ENCODE results near the gene RIPOR3.
"Not testable (repeated sequence)": the region's sequence is repeated elsewhere in the genome, so short reads cannot be mapped to it uniquely, and the experiment has no call there.

The RIPOR3 gene

GRCh38 chr20:50704514-50704913, 13.2 kb upstream of the RIPOR3 start:
- no peak for DNase-seq

DNA sequence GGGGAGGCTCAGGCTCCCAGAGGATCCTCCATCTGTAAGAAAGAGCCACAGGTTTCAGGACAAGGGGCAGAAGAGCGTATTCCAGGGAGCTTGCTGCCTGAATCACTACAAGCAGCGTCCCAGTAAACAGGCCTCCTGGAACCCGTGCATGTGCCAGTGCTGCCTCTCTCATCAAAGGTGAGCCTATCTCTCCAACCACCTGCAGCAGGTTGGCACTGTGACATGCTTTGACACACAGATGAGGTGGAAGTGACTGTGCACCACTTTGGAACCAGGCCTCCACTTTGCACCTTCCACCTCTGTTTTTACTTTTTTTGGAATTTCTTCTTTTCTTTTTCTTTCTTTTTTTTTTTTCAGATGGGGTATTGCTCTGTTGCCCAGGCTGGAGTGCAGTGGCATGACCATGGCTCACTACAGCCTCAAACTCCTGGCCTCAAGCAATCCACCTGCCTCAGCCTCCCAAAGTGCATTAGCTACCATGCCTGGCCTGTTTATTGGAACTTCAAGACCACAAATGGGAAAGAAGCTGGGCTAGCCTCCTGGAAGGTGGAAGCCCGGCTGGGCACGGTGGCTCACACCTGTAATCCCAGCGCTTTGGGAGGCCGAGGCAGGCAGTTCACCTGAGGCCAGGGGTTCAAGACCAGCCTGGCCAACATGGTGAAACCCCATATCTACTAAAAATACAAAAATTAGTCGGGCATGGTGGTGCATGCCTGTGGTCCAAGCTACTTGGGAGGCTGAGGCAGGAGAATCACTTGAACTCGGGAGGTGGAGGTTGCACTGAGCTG, 12.5 kb upstream of the RIPOR3 start:
- DNase-seq = not testable (repeated sequence)

GRCh38 chr20:50701041-50701963, 10.0 kb upstream of the RIPOR3 start:
- no peak for DNase-seq

DNA sequence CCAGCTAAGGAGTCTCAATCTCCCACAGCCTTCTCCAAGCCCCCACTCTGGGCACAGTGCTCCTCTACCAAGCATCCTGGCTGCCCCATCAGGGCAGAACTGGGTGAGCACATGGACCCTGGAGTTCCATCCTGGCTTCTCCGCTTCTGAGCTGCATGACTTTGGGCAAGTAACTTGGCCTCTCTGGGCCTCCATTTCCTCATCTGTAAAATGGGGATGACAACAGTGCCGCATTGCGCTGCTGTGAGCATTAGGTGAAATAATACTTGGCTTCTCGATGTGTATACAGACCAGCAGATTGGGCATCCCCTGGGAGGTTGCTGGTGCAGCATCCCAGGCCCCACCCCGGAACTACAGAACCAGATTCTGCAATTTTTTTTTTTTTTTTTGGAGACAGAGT, 8.3 kb upstream of the RIPOR3 start:
- no peak for DNase-seq

- DNase-seq = not testable (repeated sequence)
Observed at GRCh38 chr20:50698255-50698654, 6.9 kb upstream of the RIPOR3 start.

GRCh38 chr20:50695135-50695872, 4.0 kb upstream of the RIPOR3 start:
- DNase-seq = no peak

DNA sequence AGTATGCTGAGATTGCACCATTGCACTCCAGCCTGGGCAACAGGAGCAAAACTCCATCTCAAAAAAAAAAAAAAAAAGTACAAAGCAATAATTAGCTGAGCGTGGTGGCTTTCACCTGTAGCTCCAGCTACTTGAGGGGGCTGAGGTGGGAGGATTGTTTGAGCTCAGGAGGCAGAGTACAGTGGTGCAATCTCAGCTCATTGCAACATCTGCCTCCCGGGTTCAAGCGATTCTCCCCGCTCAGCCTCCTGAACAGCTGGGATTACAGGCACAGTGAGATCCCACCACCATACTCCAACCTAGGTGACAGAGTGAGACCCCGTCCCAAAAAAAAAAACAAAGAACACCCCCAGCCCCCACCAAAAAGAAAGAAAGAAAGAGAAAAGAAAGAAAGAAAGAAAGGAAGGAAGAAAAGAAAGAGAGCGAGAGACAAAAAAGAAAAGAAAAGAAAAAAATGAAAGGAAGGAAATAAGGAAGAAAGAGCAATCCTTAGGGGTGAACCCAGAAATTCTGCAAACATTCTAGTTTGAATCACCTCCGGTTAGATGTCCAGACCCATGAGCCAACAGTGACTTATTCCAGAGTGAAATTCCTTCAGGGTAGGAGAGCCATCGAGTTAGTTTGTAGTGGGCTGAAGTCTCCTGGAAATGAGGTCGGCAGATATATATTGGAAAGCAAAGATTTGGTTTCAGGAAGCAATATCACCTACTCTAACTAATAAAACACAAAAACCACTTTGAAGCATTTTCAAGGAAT, 3.2 kb upstream of the RIPOR3 start:
- no peak for DNase-seq

DNA sequence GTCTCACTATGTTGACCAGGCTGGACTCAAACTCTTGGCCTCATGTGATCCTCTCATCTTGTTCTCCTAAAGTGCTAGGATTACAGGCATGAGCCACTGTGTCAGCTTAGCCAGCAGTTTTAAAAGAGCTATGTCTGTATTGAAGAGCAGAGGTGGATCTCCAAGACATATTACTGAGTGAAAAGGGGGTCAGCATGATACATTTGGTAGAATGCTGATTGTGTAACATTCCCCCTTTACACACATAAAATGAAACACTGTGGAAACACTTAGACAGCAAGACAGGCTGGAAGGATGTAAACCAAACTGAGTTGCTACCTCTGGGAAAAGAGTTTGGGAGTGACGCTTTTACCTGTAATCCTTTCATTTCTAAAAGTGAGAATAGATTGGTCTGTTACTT, 1.7 kb upstream of the RIPOR3 start:
- no peak for DNase-seq

DNA sequence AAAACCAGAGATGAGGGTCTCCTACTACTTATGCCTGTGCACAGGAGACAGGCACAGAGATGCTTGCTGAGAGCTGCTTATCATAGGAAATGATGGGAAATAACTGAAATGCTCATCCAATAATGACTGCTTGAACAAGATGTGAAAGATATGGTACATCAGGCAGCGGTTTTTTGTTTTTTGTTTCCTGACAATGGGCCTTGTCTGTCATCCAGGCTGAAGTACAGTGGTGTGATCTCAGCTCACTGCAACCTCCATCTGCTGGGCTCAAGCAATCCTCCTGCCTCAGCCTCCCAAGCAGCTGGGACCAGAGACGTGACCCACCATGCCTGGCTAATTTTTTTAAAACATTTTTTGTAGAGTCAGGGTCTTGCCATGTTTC, 1.2 kb upstream of the RIPOR3 start:
- DNase-seq = no peak

DNA sequence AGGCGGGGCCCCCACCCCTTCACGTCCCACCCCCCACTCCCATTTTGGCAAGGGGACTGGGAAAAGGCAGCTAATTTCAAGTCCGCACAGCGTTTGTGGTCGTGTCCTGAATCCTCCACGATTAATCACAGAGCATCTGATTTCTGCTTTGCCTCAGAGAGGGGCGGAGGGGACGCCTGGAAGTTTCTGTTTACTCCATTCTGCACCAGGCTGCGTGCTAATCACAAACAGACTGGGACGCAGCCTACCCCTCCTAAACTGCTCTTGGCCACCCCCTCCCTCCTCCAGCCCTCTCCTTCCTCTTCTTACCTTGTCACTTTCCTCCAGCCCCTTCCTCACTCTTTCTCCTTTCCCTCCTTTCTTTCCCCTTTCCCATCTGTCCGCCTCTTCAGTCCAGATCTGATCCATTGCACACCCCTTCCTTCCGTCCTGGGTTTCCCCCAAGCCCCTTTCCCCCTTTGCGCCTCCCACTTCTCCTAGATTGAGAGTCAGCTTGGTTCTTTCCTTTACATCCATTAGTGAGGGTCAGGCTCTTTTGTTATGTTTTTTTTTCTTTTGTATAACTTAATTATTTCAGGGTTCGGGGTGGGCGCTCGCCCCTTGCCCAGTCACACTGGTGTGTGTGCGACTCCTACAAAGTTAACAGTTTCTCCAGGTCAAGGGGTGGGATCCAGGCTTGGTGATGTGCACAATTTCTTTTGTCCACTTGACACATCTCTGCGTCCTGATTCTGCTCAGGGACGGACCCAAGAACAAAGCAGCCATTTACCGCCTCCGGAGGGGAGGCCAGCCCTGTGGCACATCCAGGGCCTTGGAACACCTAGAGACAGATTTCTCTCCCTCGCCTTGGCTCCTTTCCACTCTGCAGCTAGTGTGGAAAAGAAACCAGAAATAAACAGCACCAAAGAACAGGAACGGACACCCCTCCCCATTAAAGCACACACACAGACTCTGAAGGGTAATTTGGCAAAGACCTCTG, 520 bp upstream of the RIPOR3 start:
- no peak for DNase-seq

- no peak for DNase-seq
Observed at GRCh38 chr20:50689864-50690649, 1.3 kb downstream of the RIPOR3 start.

DNA sequence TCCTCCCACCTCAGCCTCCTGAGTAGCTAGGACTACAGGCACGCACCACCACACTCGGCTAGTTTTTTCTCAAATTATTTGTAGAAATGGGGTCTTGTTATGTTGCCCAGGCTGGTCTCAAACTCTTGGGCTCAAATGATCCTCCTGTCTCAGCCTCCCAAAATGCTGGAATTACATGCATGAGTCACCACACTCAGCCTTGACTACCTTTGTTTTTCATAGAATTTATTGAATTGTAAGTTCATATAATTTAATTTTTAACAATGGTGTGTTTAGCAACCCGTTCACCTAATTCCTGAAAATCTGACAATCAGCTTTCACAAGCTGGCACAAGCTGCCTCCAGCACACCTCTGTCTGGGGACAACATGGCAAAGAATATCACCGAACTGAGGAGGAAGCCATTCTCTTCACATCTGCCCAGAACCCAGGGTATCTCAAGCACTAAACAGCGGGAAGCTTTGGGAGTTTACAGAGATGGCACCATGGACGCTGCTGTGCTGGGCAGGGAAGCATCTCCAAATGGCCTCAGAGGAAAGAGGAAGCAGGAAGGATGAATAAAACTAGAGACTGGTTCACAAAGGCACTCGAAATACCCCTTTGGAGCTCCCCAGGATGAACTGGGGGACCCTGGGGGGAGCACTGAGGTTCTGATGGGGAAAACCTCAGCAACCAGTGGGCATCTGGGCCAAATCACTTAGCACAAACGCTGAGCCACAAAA, 2.9 kb downstream of the RIPOR3 start:
- no peak for DNase-seq

DNA sequence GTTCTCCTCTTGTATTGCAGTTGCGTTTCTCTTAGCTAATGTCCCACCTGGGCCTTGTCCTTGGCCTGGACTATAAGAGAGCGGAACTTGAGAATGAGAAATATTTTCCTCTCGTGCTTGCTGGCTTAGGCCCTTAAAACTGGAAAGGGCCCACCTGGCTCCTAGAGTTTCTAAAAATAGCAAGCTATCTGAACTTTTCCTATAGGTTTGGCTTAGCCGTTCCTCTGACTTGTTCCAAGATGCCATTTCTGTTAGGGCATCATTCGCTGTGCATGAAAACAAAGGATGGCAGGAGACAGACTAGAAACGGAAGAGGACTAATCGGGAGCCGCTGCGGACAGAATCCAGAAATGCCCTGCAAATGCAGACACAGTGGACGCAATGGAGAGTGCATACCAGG, 4.5 kb downstream of the RIPOR3 start:
- DNase-seq = no peak

- DNase-seq = no peak
Observed at GRCh38 chr20:50683570-50683969, 7.8 kb downstream of the RIPOR3 start.

DNA sequence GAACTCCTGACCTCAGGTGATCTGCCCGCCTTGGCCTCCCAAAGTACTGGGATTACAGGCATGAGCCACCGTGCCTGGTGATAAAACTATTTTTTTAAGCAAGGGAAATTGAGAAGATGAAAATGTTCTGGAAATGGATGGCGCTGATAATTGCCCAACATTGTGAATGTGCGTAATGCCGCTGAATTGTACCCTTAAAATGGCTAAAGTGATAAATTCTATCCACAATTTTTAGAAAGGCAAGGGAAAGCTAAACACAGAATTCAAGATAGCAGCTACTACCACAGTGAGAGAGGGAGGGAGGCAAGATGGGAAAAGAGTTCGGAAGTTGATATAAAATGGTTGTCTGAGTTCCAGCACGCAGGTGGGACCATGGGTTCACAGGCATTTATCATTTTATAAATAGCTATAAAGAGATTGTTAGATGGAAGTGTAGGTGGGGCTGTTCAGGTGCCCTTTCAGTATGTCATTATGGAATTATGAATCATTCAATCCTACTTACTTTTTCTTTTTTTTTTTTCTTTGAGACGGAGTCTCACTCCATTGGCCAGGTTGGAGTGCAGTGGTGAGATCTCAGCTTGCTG, 8.3 kb downstream of the RIPOR3 start:
- DNase-seq = no peak

- no peak for DNase-seq
Observed at GRCh38 chr20:50682065-50682464, 9.3 kb downstream of the RIPOR3 start.

GRCh38 chr20:50681359-50682064, 9.8 kb downstream of the RIPOR3 start:
- no peak for DNase-seq

- no peak for DNase-seq
Observed at GRCh38 chr20:50680105-50680960, 11.0 kb downstream of the RIPOR3 start.
